LNCaP clone FGC (cell line): ENCODE data around the gene TLR5.

Experiments
- DNase-seq: peaks from one replicate; pipeline ENCODE4 v3.0.0-alpha.2; 2011; ENCODE audit warnings: low read depth
- H3K4me3 ChIP-seq: 2 replicates; pipeline ENCODE4 v1.5.1; 2011; ENCODE audit warnings: mild to moderate bottlenecking, low read depth, low read length, control low read depth
- TF ChIP-seq, protein P1 (sequence below): IDR thresholded peaks from 2 replicates; pipeline ENCODE4 v1.5.1; 2012; ENCODE audit warnings: mild to moderate bottlenecking; ENCODE audit not compliant: control insufficient read depth, insufficient read depth; ENCODE audit errors: extremely low read depth

TLR5 gene

DNA sequence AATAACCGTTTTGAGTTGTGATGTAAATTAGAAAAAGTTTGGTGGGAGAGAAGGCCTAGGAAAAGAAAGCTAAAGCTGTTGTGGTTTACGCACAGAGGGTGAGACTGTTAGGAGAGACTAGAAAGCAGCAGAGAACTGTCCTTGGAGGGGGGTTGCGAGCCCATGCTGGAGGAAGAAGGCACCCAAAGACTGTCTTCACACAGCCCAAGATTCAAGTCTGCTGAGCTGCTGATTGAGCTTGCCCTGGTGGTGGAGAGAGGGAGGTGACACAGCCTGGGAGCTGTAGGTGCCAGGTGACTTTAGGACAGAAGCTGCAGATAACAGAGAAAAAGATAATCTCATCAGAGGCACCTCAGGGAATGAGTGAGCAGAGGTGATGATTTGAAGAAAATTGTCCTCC is 18.3 kb upstream of the TLR5 start:
- DNase-seq, result no peak
- H3K4me3 ChIP-seq, result no peak overlapping the region
- TF ChIP-seq, protein P1, sequence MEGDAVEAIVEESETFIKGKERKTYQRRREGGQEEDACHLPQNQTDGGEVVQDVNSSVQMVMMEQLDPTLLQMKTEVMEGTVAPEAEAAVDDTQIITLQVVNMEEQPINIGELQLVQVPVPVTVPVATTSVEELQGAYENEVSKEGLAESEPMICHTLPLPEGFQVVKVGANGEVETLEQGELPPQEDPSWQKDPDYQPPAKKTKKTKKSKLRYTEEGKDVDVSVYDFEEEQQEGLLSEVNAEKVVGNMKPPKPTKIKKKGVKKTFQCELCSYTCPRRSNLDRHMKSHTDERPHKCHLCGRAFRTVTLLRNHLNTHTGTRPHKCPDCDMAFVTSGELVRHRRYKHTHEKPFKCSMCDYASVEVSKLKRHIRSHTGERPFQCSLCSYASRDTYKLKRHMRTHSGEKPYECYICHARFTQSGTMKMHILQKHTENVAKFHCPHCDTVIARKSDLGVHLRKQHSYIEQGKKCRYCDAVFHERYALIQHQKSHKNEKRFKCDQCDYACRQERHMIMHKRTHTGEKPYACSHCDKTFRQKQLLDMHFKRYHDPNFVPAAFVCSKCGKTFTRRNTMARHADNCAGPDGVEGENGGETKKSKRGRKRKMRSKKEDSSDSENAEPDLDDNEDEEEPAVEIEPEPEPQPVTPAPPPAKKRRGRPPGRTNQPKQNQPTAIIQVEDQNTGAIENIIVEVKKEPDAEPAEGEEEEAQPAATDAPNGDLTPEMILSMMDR, result no peak

DNA sequence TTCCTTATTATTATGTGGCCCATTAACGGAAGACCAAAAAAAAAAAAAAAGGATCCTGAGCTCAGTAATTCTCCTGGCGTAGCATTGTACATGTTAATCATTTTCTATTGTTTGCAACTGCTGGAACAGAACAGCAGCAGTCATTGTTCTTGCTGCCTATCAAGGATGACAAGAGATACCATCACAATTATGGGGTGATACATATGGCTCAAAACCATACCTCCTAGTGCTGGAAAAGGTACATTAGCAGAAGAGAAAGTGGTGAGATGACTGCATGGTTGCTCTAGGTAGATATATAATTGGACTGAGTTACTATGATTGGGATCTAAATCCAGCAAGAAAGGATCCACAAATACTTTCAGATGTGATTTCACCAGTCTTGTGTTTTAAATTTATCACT is 13.3 kb upstream of the TLR5 start:
- TF ChIP-seq, protein P1, result no peak
- no peak for DNase-seq
- no peak overlapping the region for H3K4me3 ChIP-seq

DNA sequence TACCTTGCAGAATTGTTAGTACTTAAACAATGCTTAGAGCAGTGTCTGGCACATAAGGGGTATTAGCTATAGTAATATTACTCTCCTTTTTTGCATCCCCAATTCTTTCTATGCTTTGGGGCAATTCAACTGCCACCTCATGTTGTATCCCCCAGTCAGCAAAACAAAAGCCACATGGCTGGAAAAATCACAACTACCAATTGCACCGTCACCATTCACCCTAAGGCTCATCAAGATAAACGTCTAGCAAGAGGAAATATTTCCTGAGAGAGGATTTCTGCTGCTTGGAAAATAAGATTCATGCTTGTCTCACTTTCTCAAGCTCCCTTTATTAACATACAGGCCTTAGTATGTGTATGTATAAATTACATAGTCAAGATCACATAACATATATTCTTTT is 12.1 kb upstream of the TLR5 start:
- no peak overlapping the region for H3K4me3 ChIP-seq
- TF ChIP-seq, protein P1, result no peak
- DNase-seq, result no peak

DNA sequence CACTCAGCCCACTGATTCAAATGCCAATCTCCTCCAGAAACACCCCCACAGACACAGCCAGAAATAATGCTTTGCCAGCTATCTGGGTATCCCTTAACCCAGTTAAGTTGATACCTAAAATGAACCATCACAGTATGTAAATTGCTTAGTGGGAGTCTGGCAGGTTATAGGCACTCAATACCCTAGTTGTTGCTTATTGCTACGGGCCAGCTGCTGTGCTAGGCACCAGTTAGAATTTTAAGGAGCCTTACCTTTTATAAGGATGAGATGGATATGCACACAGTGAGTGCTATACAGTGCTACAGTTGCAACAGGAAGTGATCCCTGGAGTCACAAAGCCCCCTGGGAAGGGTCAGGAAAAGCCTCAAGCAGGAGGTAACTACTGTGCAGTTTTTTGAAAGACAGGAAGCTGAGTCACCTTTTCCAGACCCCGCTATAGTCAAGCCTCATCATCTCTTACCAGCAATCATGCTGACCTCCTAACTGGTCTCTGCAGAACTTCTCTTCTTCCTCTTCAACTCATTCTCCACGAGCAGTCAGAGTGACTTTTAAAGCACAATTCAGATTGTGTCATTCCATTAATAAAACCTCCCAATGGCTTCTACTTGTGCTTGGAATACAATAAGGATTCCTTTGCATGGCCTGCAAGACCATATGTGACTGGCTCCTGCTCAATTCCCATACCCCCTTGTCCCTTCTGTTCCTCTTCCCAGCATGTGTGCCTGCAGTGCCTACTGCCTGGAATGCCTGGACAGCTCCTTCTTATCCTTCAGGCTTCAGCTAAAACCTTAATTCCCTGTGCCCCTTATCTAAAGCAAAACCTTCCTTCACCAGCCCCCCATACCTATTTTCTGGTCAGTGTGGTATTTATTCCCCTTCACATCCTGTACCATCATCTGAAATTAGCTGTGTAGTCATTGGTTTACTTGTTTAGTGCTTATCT is 10.4 kb upstream of the TLR5 start:
- no peak for DNase-seq
- TF ChIP-seq, protein P1, result no peak

DNA sequence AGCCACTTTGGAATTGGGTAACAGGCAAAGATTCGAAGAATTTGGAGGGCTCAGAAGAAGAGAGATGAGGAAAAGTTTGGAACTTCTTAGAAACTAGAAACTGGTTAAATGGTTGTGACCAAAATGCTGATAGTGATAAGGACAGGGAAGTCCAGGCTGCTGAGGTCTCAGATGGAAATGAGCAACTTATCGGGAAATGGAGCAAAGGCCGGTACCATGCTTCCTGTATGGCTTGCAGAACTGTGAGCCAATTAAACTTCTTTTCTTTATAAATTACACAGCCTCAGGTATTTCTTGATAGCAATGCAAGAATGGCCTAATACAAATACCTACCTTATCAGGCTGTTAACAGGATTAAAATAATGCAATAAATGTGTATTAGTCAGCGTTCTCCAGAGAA is 9.4 kb upstream of the TLR5 start:
- H3K4me3 ChIP-seq, result no peak overlapping the region
- TF ChIP-seq, protein P1, result no peak

More for the DNA sequence above, 10.4 kb upstream of the TLR5 start:
- H3K4me3 ChIP-seq, result no peak overlapping the region

DNA sequence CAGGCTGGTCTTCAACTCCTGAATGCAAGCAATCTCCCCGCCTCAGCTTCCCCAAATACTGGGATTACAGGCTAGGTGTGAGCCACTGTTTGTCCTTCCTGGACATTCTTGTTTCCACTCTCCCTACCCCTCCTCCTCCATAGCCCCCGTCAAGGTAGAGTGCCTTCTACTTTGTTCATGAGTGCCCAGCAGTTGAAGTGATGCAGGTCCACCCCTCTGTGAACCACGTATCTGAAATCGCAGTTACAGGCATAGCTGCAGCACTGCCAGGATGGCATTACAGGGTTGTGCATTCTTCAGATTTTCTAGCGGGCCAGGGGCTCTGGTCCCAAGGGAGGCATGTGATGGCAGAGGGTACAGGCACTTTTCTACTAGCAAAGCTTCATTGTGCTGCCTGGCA is 7.4 kb upstream of the TLR5 start:
- no peak for DNase-seq
- no peak overlapping the region for H3K4me3 ChIP-seq
- TF ChIP-seq, protein P1, result no peak

More for the DNA sequence above, 9.4 kb upstream of the TLR5 start:
- no peak for DNase-seq

DNA sequence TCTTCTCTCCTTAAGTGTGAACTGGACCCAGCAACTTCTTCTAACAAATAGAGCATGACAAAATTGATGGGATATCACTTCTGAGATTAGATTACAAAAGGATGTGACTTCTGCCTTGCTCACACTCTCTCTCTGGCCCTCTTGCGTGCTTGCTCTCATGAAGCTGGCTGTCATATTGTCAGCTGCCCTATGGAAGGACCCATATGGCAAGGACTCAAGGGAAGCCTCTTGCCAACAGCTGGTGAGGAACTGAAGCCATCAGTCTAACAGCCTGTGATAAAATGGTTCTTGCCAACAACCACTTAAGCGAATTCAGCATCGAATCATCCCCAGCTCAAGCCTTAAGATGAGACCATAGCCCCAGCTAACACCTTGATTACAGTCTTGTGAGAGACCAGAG is 4.8 kb upstream of the TLR5 start:
- TF ChIP-seq, protein P1, result no peak
- DNase-seq, result no peak
- no peak overlapping the region for H3K4me3 ChIP-seq
